Neutrophil (primary cell): ENCODE data around the gene FITM2.

Source experiments
- H3K27ac ChIP-seq: fragments of 200-600 bp; sonication (generic); 2 replicates; pipeline ENCODE4 v1.5.1; 2016; ENCODE audit warnings: mild to moderate bottlenecking, moderate library complexity
- H3K27me3 ChIP-seq: fragments of 200-600 bp; sonication (generic); 2 replicates; pipeline ENCODE4 v1.6.0; 2016; ENCODE audit warnings: mild to moderate bottlenecking
- H3K36me3 ChIP-seq: fragments of 200-600 bp; sonication (generic); 2 replicates; pipeline ENCODE4 v1.5.1; 2017
- H3K4me1 ChIP-seq, 2 experiments: fragments of 200-600 bp in 1 of 2; sonication (generic) in 1 of 2; 1 replicate in 1 of 2; 2 replicates in 1 of 2; pipeline versions ENCODE4 v1.5.1 to v1.6.1; 2013 to 2016; ENCODE audit warnings: low read depth in 1 of 2, low read length in 1 of 2, mild to moderate bottlenecking in 1 of 2, moderate library complexity in 1 of 2; ENCODE audit not compliant: control insufficient read depth in 1 of 2, insufficient read depth in 1 of 2
- H3K4me3 ChIP-seq, 2 experiments: fragments of 200-600 bp in 1 of 2; sonication (generic) in 1 of 2; 1 replicate in 1 of 2; 2 replicates in 1 of 2; pipeline ENCODE4 v1.5.1; 2013 to 2016; ENCODE audit warnings: low read depth in 1 of 2, low read length in 1 of 2, mild to moderate bottlenecking in 1 of 2, moderate library complexity in 1 of 2
- H3K9me3 ChIP-seq: fragments of 200-600 bp; sonication (generic); 2 replicates; pipeline ENCODE4 v1.5.1; 2016
- CTCF ChIP-seq: fragments of 200-600 bp; sonication (generic); IDR thresholded peaks from 2 replicates; pipeline ENCODE4 v1.5.1; 2016; ENCODE audit warnings: antibody characterized with exemption

Gene FITM2

GRCh38 chr20:44310664-44311639 lies at the start of gene FITM2:
Gene FITM2, minus strand, starts transcription at chr20:44311202. Its CDS starts 54 bp downstream, at chr20:44311148.
- TF ChIP-seq CTCF = peak; percentile 95
- Histone ChIP-seq H3K4me3 (peak within 1 kb of the TSS; percentile 71 to 85), H3K36me3 (no peaks in the 10 kb centered on the region), H3K9me3 (no peaks in the 10 kb centered on the region), H3K4me1 (peaks cover 14 to 19% of the 10 kb centered on the region in 2 experiments), H3K27ac (peak within 1 kb of the TSS; percentile 42), H3K27me3 (peaks cover 22% of the 10 kb centered on the region)

GRCh38 chr20:44360221-44360620 lies 49.2 kb upstream of the FITM2 start:
- TF ChIP-seq CTCF = no peak
- H3K4me1 ChIP-seq = no peaks in the 10 kb centered on the region
- H3K36me3 ChIP-seq = no peaks in the 10 kb centered on the region
- no peaks in the 10 kb centered on the region for H3K9me3 ChIP-seq
- no peak overlapping the region for H3K27ac ChIP-seq
- no peak overlapping the region for H3K4me3 ChIP-seq
- peaks cover 36% of the 10 kb centered on the region for H3K27me3 ChIP-seq

GRCh38 chr20:44358776-44359175 lies 47.8 kb upstream of the FITM2 start:
- peaks cover 36% of the 10 kb centered on the region for H3K27me3 ChIP-seq
- no peak for TF ChIP-seq CTCF

GRCh38 chr20:44357555-44358125 lies 46.6 kb upstream of the FITM2 start:
- H3K4me3 ChIP-seq = no peak overlapping the region
- H3K27me3 ChIP-seq = peaks cover 36% of the 10 kb centered on the region
- no peaks in the 10 kb centered on the region for H3K9me3 ChIP-seq
- no peak overlapping the region for H3K27ac ChIP-seq
- no peak for TF ChIP-seq CTCF
- no peaks in the 10 kb centered on the region for H3K4me1 ChIP-seq
- H3K36me3 ChIP-seq = no peaks in the 10 kb centered on the region

More at GRCh38 chr20:44358776-44359175, 47.8 kb upstream of the FITM2 start:
- Histone ChIP-seq H3K4me3 (no peak overlapping the region), H3K27ac (no peak overlapping the region), H3K4me1 (no peaks in the 10 kb centered on the region), H3K9me3 (no peaks in the 10 kb centered on the region), H3K36me3 (no peaks in the 10 kb centered on the region)

- TF ChIP-seq CTCF = no peak
- H3K27me3 ChIP-seq = peaks cover 36% of the 10 kb centered on the region
- no peaks in the 10 kb centered on the region for H3K36me3 ChIP-seq
- no peak overlapping the region for H3K4me3 ChIP-seq
- no peaks in the 10 kb centered on the region for H3K4me1 ChIP-seq
- no peak overlapping the region for H3K27ac ChIP-seq
- H3K9me3 ChIP-seq = no peaks in the 10 kb centered on the region
Observed at GRCh38 chr20:44357020-44357419, 46.0 kb upstream of the FITM2 start.
